Ectodermal cell (in vitro differentiated cells): ENCODE measurements around the gene NELL1.
"Not testable (repeated sequence)": the region's sequence is repeated elsewhere in the genome, so short reads cannot be mapped to it uniquely, and the experiment has no call there.

ENCODE experiments used
- H3K27ac ChIP-seq: 2 replicates; pipeline ENCODE4 v1.7.0; 2013; ENCODE audit warnings: mild to moderate bottlenecking, low read depth, low read length; ENCODE audit not compliant: insufficient read depth, poor library complexity, severe bottlenecking
- H3K27me3 ChIP-seq: 2 replicates; pipeline ENCODE4 v1.7.0; 2013; ENCODE audit warnings: mild to moderate bottlenecking, low read length; ENCODE audit not compliant: insufficient read depth, control insufficient read depth, poor library complexity, severe bottlenecking
- H3K36me3 ChIP-seq: one replicate; pipeline ENCODE4 v1.7.0; 2013; ENCODE audit warnings: low read length; ENCODE audit not compliant: control insufficient read depth, insufficient read depth
- H3K4me1 ChIP-seq: one replicate; pipeline ENCODE4 v1.7.0; 2013; ENCODE audit warnings: low read length; ENCODE audit not compliant: control insufficient read depth, insufficient read depth
- H3K4me3 ChIP-seq: 2 replicates; pipeline ENCODE4 v1.7.0; 2013; ENCODE audit warnings: low read depth, low read length, control low read depth; ENCODE audit not compliant: insufficient read depth
- H3K9me3 ChIP-seq: 2 replicates; pipeline ENCODE4 v1.7.0; 2013; ENCODE audit warnings: mild to moderate bottlenecking, low read length, moderate library complexity; ENCODE audit not compliant: control insufficient read depth
- WGBS, 2 experiments: methylation state at CpG; one replicate each; pipeline ENCODE4 v1.1.7; 2013; ENCODE audit warnings: missing lambda C conversion rate in 2 of 2; 5-methylcytosine and 5-hydroxymethylcytosine counted together

The NELL1 gene

DNA sequence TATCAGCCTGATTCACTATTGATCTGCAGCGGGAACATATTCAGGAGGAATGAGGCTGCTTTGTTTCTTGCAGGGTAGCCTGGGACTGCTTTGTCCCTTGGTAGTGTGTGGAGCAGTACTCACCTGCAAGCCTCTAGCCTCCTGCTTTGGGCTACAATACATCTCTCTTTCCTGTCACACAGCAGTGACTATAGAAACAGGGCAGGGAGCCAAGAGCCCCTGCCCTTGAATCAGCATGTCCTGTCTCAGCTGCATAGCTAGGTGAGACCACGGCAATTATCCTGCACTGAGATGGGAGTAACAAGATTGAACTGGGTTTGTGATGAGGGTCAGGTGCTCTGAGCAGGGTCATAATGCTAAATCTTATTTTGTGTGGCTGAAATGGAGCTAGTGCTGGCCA is 191.9 kb downstream of the NELL1 start:
- H3K27ac ChIP-seq: no peak overlapping the region
- H3K4me3 ChIP-seq: no peak overlapping the region
- H3K27me3 ChIP-seq: no peaks in the 10 kb centered on the region
- no peaks in the 10 kb centered on the region for H3K36me3 ChIP-seq
- 90 to 92% methylated on average over 2 of the region's 2 CpGs for WGBS, 2 experiments
- H3K4me1 ChIP-seq: no peaks in the 10 kb centered on the region
- H3K9me3 ChIP-seq: no peaks in the 10 kb centered on the region

DNA sequence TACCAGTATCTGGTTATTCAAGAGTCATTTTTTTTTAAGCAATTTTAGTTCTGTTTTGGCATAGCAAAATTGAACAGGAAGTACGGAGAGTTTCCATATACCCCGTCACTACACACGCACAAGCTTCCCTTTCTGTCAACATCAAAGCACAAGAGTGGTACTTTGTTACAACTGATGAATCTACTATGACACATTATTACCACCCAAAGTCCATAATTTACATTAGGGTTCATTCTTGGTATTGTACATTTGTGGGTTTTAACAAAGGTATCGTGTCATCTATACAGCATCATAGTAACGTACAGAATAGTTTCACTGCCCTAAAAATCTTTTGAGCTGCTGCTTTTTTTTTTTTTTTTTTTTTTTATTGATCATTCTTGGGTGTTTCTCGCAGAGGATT is 192.9 kb downstream of the NELL1 start:
- H3K9me3 ChIP-seq, H3K4me3 ChIP-seq, H3K27ac ChIP-seq, H3K4me1 ChIP-seq, H3K27me3 ChIP-seq, H3K36me3 ChIP-seq: not testable (repeated sequence)
- WGBS, 2 experiments: 94 to 96% methylated on average over 4 to 5 of the region's 6 CpGs

- H3K4me1 ChIP-seq: no peaks in the 10 kb centered on the region
- H3K4me3 ChIP-seq: no peak overlapping the region
- no peaks in the 10 kb centered on the region for H3K36me3 ChIP-seq
- H3K9me3 ChIP-seq: no peaks in the 10 kb centered on the region
- no peaks in the 10 kb centered on the region for H3K27me3 ChIP-seq
- H3K27ac ChIP-seq: no peak overlapping the region
Observed at GRCh38 chr11:20864628-20865027, 195.2 kb downstream of the NELL1 start.

GRCh38 chr11:20865161-20865560 is 195.8 kb downstream of the NELL1 start:
- no peak overlapping the region for H3K27ac ChIP-seq
- no peaks in the 10 kb centered on the region for H3K36me3 ChIP-seq
- no peaks in the 10 kb centered on the region for H3K4me1 ChIP-seq
- 73% methylated on average over 4 of the region's 4 CpGs for WGBS, 2 experiments
- H3K27me3 ChIP-seq: no peaks in the 10 kb centered on the region
- no peak overlapping the region for H3K4me3 ChIP-seq
- H3K9me3 ChIP-seq: no peaks in the 10 kb centered on the region

GRCh38 chr11:20869123-20869522 is 199.7 kb downstream of the NELL1 start:
- no peaks in the 10 kb centered on the region for H3K36me3 ChIP-seq
- H3K27me3 ChIP-seq: no peaks in the 10 kb centered on the region
- no peaks in the 10 kb centered on the region for H3K9me3 ChIP-seq
- H3K27ac ChIP-seq: no peak overlapping the region
- H3K4me1 ChIP-seq: no peaks in the 10 kb centered on the region
- no peak overlapping the region for H3K4me3 ChIP-seq

DNA sequence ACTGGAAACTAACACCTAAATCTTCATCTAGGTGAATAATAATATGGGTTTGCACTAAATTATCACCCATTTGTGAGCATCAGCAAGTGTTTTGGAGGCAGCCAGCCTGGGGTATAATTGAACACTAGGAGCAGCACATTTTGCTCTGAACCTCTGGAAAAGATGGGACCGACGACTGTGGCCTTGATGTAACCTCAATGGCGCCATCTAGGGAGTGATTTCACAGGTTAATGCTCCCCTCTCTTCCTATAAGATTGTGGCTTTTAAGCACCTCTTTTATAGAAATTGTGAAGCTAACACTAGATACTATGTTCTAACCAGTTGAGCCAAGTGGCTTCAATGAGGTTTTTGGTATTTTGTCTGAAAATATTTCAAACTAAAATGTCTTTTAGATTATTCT is 203.7 kb downstream of the NELL1 start:
- Histone ChIP-seq H3K36me3 (no peaks in the 10 kb centered on the region), H3K4me3 (no peak overlapping the region), H3K4me1 (no peaks in the 10 kb centered on the region), H3K27ac (no peak overlapping the region), H3K27me3 (no peaks in the 10 kb centered on the region), H3K9me3 (no peaks in the 10 kb centered on the region)
- 14 to 18% methylated on average over 3 of the region's 3 CpGs for WGBS, 2 experiments

- WGBS, 2 experiments: 78 to 97% methylated on average over 3 of the region's 3 CpGs
- H3K4me1 ChIP-seq: no peaks in the 10 kb centered on the region
- H3K4me3 ChIP-seq: no peak overlapping the region
Observed at GRCh38 chr11:20874358-20874757, 205.0 kb downstream of the NELL1 start.

DNA sequence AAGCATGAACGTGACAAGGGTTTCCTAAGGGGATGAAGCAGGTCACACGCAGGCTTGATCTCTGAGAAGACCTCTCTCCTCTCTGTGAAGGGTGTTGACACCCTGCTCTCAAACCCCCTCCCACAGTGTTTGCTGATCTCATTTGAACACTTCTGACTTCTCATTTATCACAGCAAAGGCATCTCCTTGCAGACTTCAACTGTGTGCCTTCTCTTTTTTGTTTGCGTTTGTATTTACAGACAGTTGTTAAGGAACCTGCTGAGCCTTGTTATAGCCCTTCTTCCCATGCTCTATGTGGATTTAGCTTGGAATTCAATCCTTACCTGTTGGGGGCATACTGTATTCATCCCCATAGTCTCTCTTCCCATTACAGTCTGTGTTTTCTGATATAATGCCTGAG is 206.5 kb downstream of the NELL1 start:
- Histone ChIP-seq H3K4me3 (no peak overlapping the region), H3K27me3 (no peaks in the 10 kb centered on the region), H3K27ac (no peak overlapping the region), H3K36me3 (no peaks in the 10 kb centered on the region), H3K4me1 (no peaks in the 10 kb centered on the region), H3K9me3 (no peaks in the 10 kb centered on the region)
- WGBS, 2 experiments: 20 to 25% methylated on average over 3 of the region's 3 CpGs

More at GRCh38 chr11:20874358-20874757, 205.0 kb downstream of the NELL1 start:
- H3K9me3 ChIP-seq: no peaks in the 10 kb centered on the region
- H3K27me3 ChIP-seq: no peaks in the 10 kb centered on the region
- no peaks in the 10 kb centered on the region for H3K36me3 ChIP-seq
- H3K27ac ChIP-seq: no peak overlapping the region

- H3K9me3 ChIP-seq: no peaks in the 10 kb centered on the region
- H3K4me1 ChIP-seq: no peaks in the 10 kb centered on the region
- H3K4me3 ChIP-seq: no peak overlapping the region
- no peak overlapping the region for H3K27ac ChIP-seq
- no peaks in the 10 kb centered on the region for H3K36me3 ChIP-seq
- no peaks in the 10 kb centered on the region for H3K27me3 ChIP-seq
Observed at GRCh38 chr11:20876738-20877137, 207.4 kb downstream of the NELL1 start.

DNA sequence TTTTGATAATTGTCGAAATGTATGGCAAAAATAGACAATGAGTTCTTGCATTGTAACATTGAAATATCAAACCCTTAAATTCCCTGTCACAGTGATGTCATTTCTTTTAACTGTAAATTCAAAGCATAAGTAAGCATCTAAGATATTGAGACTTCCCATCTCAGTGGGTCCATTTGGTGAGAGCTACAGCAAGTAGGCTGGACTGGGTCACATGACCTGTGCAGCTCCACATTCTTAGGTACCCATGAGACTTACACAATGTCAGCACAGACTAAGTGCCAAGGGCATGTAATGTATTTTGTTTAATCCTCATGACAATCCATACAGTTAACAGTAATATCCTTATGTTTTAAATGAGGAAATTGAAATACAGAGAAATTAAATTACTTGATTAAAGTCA is 210.7 kb downstream of the NELL1 start:
- H3K27ac ChIP-seq: no peak overlapping the region
- no peaks in the 10 kb centered on the region for H3K36me3 ChIP-seq
- H3K4me3 ChIP-seq: no peak overlapping the region
- no peaks in the 10 kb centered on the region for H3K27me3 ChIP-seq
- H3K9me3 ChIP-seq: no peaks in the 10 kb centered on the region
- H3K4me1 ChIP-seq: no peaks in the 10 kb centered on the region
- 100% methylated on average over 1 of the region's 1 CpG; no CpG with 5 or more reads in 1 of the 2 experiments for WGBS, 2 experiments

DNA sequence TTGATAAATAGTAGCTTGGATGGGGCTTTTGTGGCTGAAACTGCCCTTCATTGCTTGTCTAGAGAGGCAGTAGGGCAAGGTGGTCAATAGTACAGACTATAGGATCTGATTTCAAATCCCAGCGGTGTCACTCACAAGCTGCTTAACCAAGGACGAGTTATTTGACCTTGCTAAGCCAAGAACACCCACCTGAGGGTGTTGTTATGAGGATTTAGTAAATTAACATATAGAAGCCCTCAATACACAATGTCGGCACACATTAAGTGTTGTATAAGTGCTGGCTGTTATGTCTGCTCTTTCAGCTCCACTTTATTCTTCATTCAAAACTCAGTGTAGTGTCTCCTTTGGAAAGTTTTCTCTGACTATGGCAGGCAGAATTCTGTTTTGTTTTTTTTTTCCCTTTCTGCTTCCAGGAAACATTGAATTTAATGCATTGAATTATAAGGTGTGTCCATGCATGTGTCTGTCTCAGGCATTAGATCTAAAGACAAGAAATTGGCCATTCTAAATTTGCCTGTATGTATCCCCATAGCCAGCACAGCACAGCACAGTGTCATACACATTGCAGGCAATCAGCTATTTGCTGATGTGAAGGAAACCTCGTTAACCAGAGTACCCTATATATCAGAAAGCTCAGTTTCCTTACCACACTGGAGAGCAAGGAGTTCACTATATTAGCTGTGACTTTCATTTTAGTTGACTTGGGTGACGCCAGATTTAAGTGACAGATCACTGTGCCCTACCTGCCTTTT is 212.1 kb downstream of the NELL1 start:
- 47 to 57% methylated on average over 4 to 5 of the region's 5 CpGs for WGBS, 2 experiments
- H3K36me3 ChIP-seq: no peaks in the 10 kb centered on the region
- no peaks in the 10 kb centered on the region for H3K4me1 ChIP-seq
- no peak overlapping the region for H3K4me3 ChIP-seq
- H3K27me3 ChIP-seq: no peaks in the 10 kb centered on the region
- H3K27ac ChIP-seq: no peak overlapping the region
- H3K9me3 ChIP-seq: no peaks in the 10 kb centered on the region
